ENCODE results near the gene WDR17.

WDR17 gene

DNA sequence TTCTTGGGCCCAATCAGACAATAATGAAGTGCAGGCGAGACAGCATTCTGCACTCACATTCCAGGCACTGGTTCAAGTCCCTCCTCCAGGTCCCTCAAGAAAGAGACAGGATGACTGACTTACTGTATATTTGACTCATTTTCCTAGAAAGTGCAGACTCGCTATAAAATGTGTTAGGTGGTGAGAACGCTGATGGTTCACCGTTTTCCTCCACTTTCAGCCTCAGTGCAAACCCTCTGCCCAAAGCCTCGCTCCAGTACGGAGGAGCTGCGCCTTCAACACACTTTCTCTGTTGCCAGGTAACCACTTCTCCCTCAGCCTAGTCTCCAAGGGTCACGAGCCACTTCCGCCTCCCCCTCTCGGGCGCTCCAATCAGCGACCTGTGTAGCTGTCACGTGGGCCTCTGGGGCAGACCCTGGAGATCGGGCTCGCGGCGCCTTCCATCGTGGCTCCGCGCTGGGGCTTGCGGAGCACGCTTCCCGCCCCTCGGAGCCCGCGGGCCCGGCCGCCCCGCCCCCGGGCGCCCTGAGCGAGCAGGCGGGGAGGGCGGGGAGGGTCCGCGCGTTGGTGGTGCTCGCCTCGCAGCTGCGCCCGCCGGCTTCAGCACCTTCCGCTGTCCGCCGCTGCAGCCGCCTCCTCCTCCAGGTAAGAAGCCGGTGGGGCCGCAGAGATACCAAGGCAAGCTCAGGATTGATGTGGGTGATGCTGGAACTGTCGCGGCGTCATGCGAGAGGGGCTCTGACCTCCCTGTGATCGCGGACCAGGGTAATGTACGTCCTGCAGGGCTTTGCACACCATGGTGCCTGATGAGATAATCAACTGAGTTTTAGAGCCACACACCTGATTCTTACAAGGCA lies at the start of gene WDR17:
Gene WDR17, plus strand, starts transcription at position 407 of the 857 bp plus-strand sequence. CDS start 45,740 bp downstream, outside the sequence.
- peak; percentile 99 for DNase-seq (ENCODE audit: low spot score)

GRCh38 chr4:176016601-176017000 lies 49.0 kb upstream of the WDR17 start:
- DNase-seq (ENCODE audit: low spot score) = no peak

GRCh38 chr4:176020481-176021085 lies 45.1 kb upstream of the WDR17 start:
- DNase-seq (ENCODE audit: low spot score) = no peak

DNA sequence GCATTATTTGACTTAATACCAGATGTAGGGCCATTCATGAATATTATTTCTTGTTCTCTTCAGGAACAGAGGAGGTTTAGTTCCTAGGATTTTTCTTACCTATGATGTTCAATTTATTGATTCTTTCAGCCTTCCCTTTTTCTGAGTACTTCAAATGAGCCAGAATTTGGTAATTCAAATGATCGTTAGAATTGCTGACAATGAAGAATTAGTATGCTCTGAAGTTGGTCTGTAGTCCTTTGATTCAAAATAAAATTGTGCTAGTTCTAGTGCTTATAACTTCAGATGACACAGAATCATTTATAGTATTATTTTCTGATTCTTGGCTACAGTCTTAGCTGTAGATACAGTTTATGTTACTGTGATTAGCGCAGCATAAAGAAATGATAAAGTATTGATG lies 35.2 kb upstream of the WDR17 start:
- DNase-seq (ENCODE audit: low spot score) = no peak

DNA sequence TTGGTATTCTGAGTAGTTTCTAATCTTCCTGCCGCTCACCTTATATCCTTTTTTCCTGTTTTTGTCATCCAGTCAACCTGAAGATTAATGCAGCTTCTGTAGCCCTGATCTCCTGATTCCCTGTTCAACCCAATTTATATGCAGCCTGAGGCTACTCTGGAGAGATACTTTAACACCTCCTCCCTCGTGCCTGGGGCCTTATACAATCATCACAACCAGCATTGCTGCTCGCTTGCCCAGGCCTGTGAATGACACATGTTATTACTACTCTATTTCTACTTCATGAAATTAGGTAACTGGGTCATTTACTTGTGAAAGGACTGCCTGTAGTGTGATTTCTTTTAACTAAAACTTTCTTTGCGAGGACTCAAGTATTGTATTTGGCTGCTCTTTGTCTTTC lies 33.7 kb upstream of the WDR17 start:
- no peak for DNase-seq (ENCODE audit: low spot score)

GRCh38 chr4:176032454-176032853 lies 33.2 kb upstream of the WDR17 start:
- no peak for DNase-seq (ENCODE audit: low spot score)

- DNase-seq (ENCODE audit: low spot score) = no peak
Measured at GRCh38 chr4:176034499-176034898, 31.1 kb upstream of the WDR17 start.

- DNase-seq (ENCODE audit: low spot score) = no peak
Measured at GRCh38 chr4:176034936-176035335, 30.7 kb upstream of the WDR17 start.

- DNase-seq (ENCODE audit: low spot score) = no peak
Measured at GRCh38 chr4:176036585-176037205, 28.9 kb upstream of the WDR17 start.

DNA sequence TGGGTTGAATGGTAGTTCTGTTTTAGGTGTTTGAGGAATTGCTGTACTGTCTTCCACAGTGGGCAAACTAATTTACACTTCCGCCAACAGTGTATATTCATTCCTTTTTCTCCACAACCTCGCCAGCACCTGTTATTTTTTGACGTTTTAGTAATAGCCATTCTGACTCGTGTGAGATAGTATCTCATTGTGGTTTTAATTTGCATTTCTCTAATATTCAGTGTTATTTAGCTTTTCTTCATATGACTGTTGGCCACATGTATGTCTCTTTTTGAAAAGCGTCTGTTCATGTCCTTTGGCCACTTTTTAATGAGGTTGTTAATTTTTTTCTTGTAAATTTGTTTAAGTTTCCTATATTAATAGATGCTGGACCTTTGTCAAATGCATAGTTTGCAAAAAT lies 26.9 kb upstream of the WDR17 start:
- DNase-seq (ENCODE audit: low spot score) = no peak

DNA sequence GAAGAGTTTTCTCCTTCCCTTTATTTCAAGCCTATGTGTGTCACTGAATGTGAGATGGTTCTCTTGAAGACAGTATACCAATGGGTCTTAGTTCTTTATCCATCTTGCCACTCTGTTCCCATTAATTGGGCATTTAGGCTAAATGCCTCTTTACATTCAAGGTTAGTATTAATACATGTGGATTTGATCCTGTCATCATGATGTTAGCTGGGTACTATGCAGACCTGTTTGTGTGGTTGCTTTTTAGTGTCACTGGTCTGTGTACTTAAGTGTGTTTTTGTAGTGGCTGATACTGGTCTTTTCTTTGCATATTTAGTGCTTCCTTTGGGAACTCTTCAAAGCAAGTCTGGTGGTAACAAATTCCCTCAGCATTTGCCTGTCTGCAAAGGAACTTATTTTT lies 23.4 kb upstream of the WDR17 start:
- DNase-seq (ENCODE audit: low spot score) = no peak

GRCh38 chr4:176043838-176044588 lies 21.6 kb upstream of the WDR17 start:
- no peak for DNase-seq (ENCODE audit: low spot score)

DNA sequence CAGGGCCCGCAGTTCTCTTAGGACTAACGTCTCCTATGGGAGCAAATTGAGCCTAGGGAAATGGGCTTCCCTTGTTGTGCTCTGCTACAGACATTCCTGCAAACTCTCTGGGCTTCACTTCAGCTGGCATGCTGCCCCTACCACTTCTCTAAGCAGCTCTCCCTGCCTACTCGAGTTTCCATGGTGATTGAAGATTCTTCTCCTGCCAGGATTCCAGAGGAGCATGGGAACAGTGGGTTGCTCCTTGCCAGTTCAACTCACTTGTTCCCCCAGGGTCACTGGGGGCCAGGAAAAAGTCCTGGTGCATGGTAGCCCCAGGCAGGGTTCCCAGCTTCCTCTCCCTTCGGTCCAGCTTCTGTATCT lies 21.1 kb upstream of the WDR17 start:
- no peak for DNase-seq (ENCODE audit: low spot score)

DNA sequence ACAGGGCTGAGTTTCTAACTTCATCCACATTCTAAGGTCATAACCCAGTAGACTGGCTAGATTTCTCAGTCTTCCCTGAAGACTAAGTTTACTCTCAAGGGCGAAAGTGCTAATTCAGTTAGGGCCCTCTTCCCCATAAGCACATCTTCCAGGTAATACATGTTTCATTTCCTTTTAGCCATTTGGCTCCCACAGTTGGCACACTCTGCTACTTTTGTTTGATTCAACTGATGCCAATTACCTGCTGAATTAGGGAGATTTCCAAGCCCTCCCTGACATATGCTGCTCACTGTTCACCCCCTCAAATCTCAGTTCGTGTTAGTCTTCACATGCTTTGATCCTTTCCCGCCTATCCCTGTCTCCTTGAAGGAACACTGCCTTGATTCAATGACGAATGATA lies 17.0 kb upstream of the WDR17 start:
- DNase-seq (ENCODE audit: low spot score) = no peak

GRCh38 chr4:176052744-176053143 lies 12.9 kb upstream of the WDR17 start:
- no peak for DNase-seq (ENCODE audit: low spot score)

DNA sequence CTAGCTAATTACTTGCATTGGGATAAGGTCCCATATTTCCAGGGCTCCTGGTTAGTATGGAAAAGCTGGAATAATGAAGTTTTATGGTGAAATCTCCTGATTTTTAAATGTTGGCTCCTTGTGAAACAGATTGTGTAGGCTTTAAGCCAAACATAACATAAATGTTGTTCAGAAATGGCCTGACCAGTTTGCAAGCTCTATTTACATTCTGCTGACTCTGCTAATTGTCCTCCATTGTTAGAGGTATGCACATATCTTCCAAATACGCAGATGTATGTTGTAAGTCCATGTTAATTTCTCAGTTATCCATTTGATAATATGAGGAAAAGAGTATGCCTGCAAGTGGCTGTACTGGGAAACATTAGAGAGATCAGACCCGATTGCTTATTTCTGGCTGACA lies 11.9 kb upstream of the WDR17 start:
- no peak for DNase-seq (ENCODE audit: low spot score)

- DNase-seq (ENCODE audit: low spot score) = no peak
Measured at GRCh38 chr4:176054942-176055341, 10.7 kb upstream of the WDR17 start.

GRCh38 chr4:176063718-176064117 lies 1.9 kb upstream of the WDR17 start:
- no peak for DNase-seq (ENCODE audit: low spot score)

- DNase-seq (ENCODE audit: low spot score) = no peak
Measured at GRCh38 chr4:176064539-176064938, 1.1 kb upstream of the WDR17 start.

DNA sequence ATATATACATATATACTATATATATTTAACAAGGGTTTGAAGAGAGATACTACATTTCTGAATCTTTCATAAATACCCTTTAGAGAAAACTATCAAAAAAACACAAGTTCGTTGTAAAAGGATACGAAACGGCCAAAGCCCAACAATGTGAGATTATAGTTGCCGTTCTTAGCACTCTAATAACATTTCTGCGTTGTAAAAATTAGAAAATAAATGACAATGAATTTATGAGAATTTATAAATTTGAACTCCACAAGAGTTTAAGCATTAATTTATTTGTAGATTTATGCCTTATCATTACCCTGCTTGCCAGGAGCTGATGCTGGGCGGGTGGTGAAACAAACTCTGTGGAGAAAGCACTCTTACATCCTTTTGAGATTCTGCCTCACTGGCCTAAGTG lies 1.1 kb downstream of the WDR17 start:
- no peak for DNase-seq (ENCODE audit: low spot score)

DNA sequence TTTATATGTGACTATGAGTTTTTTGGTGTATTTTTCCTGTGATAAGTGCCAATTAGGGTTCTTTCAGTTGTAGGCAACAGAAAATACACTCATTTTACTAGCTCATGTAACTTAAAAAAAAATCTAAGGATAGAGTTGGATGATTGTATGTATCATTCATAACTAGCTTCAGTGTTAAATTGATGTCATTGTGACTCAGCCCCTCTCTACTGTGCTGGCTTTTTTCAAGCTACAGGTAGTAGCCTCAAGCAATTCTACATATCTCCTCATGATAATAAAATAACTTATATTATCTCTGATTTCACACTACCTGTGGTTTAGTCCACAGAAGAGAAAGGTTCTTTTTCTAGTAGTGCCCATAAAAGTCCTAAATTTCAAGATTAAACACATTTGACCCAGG lies 11.9 kb downstream of the WDR17 start:
- no peak for DNase-seq (ENCODE audit: low spot score)

GRCh38 chr4:176084769-176085168 lies 19.1 kb downstream of the WDR17 start:
- DNase-seq (ENCODE audit: low spot score) = no peak

- DNase-seq (ENCODE audit: low spot score) = no peak
Measured at GRCh38 chr4:176090115-176090514, 24.5 kb downstream of the WDR17 start.

Measured in iPS-NIHi11 (cell line).